NOMO-1 treated with dmso at 0.1 percent for 144 hours (cell line): ENCODE results near the gene SNX9.
A peak's percentile ranks its signal among the peaks of the same experiment; 100 is the strongest.
"Not testable (repeated sequence)": the region's sequence is repeated elsewhere in the genome, so short reads cannot be mapped to it uniquely, and the experiment has no call there.

ENCODE experiments used
- DNase-seq: peaks from one replicate; lab custom pipeline; 2025; ENCODE audit not compliant: unreplicated experiment; lab: John Stamatoyannopoulos, UW

SNX9 gene

DNA sequence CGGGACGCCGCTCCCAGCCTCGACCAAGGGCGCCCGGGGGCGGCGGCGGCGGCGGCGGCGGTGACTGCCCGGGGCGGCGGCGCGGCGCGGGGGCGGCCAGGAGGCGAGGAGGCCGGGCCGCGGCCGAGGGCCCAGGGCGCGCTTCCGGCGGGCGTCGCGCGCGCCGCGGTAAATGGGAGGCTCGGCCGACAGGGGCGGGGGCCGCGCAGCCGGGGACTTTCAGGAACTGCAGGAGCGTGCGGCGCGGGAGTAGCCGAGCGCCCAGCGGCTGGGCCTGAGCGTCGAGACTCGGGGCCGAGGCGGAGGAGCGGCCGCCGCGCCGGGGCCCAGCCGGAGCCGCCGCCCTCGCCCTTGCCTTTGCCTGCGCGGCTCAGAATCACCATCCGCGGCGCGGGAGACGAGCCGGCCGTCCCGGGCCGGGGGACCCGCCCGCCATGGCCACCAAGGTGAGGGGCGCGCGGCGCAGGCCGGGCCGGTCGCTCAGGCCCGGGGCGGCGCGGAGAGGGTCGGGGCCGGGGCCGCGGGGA lies at the start of gene SNX9:
TSS of gene SNX9 (plus strand) at position 246 of the 527 bp plus-strand sequence. CDS start at position 435, 189 bp downstream.
- peak; percentile 60 for DNase-seq

- no peak for DNase-seq
These were observed 49.7 kb upstream of the SNX9 start for GRCh38 chr6:157773248-157773773.

- no peak for DNase-seq
These were observed 48.6 kb upstream of the SNX9 start for GRCh38 chr6:157774153-157775135.

DNA sequence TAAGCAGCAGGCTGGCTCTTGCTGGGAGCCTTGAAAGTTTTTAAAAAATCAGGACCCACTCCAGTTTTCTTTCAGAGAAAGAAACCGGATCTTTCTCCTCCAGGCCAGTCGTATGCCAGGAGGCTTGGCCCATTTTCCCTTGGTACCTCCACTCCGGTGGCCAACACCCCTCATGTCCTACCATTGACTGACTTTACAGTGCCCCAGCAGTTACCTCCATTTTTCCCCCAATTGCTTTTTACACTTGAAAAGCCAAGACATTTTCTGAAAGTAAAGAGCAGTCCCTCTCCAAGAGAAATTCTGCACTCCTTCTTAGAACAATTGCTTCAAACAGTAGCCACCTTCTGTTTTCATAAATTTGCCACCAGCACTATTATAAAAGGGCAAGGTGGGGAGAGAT lies 47.7 kb upstream of the SNX9 start:
- DNase-seq: no peak

- DNase-seq: no peak
These were observed 45.7 kb upstream of the SNX9 start for GRCh38 chr6:157777344-157777743.

DNA sequence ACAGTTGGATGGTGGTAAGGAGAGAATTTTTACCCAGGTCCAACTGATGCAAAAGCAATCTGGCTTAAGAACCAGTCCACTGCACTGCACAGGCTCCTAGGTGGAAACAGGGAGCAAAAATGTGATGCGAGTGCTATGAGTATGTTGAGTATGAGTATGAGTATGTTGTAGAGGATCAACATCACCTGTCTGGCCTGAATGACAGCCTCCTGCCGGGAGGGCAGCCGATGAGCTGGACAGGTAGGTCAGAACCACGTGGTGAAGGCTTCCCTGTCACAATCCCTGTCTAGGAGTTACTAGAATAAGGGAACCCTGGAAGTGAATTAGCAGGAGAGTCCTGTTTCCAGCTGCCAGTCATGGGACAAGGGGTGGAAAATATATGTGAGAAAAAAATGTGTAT lies 44.3 kb upstream of the SNX9 start:
- DNase-seq: no peak

- DNase-seq: no peak
These were observed 43.1 kb upstream of the SNX9 start for GRCh38 chr6:157779705-157780604.

DNA sequence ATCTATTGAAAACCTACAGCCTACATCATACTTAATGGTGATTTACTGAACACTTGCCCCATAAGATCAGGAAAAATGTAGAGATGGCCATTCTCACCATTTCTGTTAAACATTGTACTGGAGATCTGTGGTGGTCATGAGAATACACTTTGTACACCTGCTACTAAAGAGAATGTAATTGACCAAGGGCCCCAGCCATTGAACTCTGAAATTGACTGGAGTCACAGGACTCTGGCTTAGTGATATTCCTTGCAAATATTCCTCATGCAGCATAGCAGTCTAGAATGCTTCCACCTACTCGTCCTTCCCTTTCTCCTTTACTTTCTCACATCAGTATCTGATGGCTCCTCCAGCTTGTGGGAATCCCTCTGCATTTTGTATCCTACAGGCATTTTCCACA lies 37.4 kb upstream of the SNX9 start:
- DNase-seq: no peak

- DNase-seq: no peak
These were observed 36.8 kb upstream of the SNX9 start for GRCh38 chr6:157786221-157786620.

DNA sequence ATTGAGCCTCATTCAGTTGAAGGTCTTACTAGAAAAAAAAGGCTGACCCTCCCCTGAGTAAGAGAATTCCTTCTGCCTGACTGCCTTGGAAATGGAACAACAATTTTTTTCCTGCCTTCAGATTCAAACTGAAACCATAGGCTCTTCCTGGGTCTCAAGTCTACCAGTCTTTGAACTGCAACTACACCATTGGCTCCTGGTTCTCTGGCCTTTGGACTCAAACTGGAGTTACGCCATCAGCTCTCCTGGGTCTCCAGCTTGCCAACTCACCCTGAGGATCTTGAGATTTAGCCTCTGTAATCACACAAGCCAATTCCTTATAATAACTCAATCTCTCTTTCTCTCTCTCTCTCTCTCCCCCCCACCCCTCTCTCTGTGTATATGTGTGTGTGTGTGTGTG lies 36.0 kb upstream of the SNX9 start:
- DNase-seq: no peak

- no peak for DNase-seq
These were observed 34.9 kb upstream of the SNX9 start for GRCh38 chr6:157788180-157788579.

GRCh38 chr6:157789297-157789696 lies 33.7 kb upstream of the SNX9 start:
- no peak for DNase-seq

DNA sequence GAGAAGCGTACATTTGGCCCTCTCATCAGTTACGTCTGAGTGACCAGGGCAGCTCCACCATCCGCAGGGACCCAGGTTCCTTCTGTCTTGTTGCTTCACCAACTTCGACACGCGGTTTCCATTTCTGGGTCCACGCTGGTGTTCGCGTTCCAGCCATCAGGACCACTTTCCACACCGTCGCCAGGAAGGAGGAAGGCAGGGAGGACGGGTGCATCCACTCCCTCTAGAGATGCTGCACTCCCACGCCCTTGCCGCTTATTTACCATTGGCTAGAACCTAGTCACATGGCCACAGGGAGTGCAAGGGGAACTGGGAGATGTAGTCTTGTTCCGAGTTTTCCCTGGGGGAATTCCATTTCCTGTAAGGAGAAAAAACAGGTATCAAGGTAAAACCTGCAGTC lies 33.2 kb upstream of the SNX9 start:
- no peak for DNase-seq

- DNase-seq: no peak
These were observed 32.4 kb upstream of the SNX9 start for GRCh38 chr6:157790548-157791160.

DNA sequence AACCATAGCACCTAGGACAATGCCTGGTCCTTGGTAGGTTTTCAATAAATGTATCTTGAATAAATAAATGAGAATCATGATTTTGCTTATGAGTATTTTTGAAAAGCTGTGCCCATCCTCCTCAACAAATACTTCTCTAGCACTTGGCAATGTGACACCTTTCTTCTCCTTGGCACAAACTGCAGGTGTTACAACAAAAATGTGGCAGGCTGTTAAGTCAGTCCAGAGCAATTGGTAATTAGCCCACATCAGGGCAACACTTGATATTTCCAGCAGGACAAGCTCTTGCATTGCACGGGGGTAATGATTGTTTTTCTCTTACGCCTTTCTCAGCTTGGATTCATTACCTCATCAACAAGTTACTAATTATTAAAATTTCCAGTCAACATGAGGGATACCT lies 31.6 kb upstream of the SNX9 start:
- DNase-seq: no peak

DNA sequence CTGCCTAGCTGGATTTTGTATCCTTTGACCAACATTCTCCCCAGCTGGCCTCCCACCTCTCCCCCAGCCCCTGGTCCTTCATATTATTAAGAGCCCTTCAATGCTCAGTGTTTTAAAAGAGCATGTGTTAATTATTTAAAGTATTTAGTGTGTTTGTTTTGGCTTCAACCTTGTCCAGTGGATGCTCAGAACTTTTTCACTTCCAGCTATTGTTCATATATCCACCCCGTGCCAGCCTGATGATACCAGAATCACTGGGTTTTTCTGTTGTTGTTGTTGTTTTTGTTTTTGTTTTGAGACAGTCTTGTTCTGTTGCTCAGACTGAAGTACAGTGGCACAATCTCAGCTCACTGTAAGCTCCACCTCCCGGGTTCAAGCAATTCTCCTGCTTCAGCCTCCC lies 30.4 kb upstream of the SNX9 start:
- DNase-seq: no peak

DNA sequence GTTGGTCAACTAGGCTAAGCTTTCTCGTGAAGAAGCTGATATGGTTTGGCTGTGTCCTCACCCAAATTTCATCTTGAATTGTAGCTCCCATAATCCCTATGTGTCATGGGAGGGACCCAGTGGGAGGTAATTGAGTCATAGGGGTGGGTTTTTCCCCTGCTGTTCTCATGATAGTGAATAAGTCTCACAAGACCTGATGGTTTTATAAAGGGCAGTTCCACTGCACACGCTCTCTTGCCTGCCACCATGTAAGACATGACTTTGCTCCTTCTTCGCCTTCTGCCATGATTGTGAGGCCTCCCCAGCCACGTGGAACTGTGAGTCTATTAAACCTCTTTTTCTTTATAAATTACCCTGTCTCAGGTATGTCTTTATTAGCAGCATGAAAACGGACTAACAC lies 29.0 kb upstream of the SNX9 start:
- not testable (repeated sequence) for DNase-seq

DNA sequence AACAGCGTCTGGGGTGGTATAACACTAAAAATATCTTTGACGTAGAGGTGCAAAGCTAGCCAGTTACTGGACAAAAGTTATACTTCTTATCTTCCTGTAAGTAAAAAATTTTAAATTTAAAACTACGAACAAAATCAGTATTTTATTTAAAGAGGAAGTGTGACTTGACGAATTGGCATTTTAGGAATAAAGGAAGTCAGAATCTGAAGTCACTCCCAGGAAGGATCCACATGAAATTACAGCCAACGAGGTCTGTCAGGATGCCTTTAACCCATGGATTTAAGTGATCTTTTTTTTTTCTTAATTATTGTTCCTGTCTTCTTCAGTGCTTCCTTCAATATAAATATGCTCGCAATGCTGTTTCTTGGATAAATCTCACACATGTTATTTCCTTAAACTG lies 27.2 kb upstream of the SNX9 start:
- DNase-seq: no peak

DNA sequence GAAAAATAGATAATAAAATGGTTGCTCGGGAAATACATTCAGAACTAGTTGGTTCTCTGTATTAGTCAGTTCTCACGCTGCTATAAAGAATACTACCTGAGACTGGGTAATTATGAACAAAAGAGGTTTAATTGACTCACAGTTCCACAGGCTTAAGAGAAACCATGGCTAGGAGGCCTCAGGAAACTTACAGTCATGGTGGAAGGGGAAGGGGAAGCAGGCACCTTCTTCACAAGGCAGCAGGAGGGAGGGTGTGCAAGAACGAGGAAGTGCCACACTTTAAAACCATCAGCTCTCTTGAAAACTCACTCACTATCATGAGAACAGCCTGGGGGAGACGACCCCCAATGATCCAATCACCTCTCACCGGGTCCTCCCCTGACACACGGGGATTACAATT lies 24.2 kb upstream of the SNX9 start:
- DNase-seq: no peak

DNA sequence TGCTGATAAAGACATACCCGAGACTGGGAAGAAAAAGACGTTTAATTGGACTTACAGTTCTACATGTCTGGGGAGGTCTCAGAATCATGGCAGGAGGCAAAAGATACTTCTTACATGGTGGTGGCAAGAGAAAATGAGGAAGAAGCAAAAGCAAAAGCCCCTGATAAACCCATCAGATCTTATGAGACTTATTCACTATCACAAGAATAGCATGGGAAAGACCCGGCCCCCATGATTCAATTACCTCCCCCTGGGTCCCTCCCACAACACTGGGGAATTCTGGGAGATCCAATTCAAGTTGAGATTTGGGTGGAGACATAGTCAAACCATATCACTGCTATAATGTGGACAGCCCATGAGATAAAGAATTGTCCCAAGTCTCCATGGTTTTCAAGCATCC lies 23.5 kb upstream of the SNX9 start:
- not testable (repeated sequence) for DNase-seq
